Upper lobe of left lung (tissue), 4 donors: ENCODE measurements around the gene TENM3.

Source experiments
- EP300 ChIP-seq, 4 donors: sonication (generic); formaldehyde crosslinking; IDR thresholded peaks; one replicate each; pipeline ENCODE4 v1.5.1; 2017; ENCODE audit warnings: antibody characterized with exemption in 4 of 4, control low read depth in 2 of 4
- POLR2A ChIP-seq, 4 donors: fragments of 450-650 bp; IDR thresholded peaks; one replicate each; pipeline ENCODE4 v1.5.1; 2016 to 2017; ENCODE audit warnings: antibody characterized with exemption in 4 of 4, mild to moderate bottlenecking in 2 of 4
- POLR2AphosphoS5 ChIP-seq, 2 donors: sonication (generic); formaldehyde crosslinking; IDR thresholded peaks; one replicate each; pipeline ENCODE4 v1.5.1; 2017; ENCODE audit warnings: antibody characterized with exemption in 2 of 2

GRCh38 chr4:182530451-182530850 is 287.2 kb downstream of the TENM3 start:
- TF ChIP-seq POLR2A (IDR thresholded peaks at IDR 0.05) (no peak), POLR2AphosphoS5 (IDR thresholded peaks at IDR 0.05) (no peak), EP300 (IDR thresholded peaks at IDR 0.05) (no peak)
